ENCODE results near the gene HLA-A. TPM values are rescaled to one million over a fixed set of nuclear protein-coding genes. Genes with fewer than 3 reads are reported as not detected.

HLA-A gene
- total and polyA plus RNA-seq, 9 donors, result 269 to 543 (median 366) TPM

GRCh38 chr6:29912840-29913239 lies 29.5 kb upstream of the HLA-A start:
- no peak overlapping the region for H3K27ac ChIP-seq
- no peaks in the 10 kb centered on the region for H3K27me3 ChIP-seq
- no peak overlapping the region for H3K4me3 ChIP-seq
- DNase-seq, result no peak
- TF ChIP-seq EP300 (IDR thresholded peaks at IDR 0.05) (no peak), POLR2A (IDR thresholded peaks at IDR 0.05) (no peak)
- TF ChIP-seq, protein P1, sequence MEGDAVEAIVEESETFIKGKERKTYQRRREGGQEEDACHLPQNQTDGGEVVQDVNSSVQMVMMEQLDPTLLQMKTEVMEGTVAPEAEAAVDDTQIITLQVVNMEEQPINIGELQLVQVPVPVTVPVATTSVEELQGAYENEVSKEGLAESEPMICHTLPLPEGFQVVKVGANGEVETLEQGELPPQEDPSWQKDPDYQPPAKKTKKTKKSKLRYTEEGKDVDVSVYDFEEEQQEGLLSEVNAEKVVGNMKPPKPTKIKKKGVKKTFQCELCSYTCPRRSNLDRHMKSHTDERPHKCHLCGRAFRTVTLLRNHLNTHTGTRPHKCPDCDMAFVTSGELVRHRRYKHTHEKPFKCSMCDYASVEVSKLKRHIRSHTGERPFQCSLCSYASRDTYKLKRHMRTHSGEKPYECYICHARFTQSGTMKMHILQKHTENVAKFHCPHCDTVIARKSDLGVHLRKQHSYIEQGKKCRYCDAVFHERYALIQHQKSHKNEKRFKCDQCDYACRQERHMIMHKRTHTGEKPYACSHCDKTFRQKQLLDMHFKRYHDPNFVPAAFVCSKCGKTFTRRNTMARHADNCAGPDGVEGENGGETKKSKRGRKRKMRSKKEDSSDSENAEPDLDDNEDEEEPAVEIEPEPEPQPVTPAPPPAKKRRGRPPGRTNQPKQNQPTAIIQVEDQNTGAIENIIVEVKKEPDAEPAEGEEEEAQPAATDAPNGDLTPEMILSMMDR (IDR thresholded peaks at IDR 0.05), result no peak
- 47 to 57% methylated on average over 2 of the region's 2 CpGs; no CpG with 5 or more reads in 1 of the 3 donors for WGBS, 3 donors
- intact Hi-C loops (cut with DNase I), result no loop called here
- H3K4me1 ChIP-seq (ENCODE audit: insufficient read depth), result no peaks in the 10 kb centered on the region
- no peaks in the 10 kb centered on the region for H3K36me3 ChIP-seq
- H3K9me3 ChIP-seq, result no peaks in the 10 kb centered on the region

GRCh38 chr6:29916741-29917140 lies 25.6 kb upstream of the HLA-A start:
- DNase-seq, result no peak
- intact Hi-C loops (cut with DNase I), result no loop called here

GRCh38 chr6:29917857-29918256 lies 24.5 kb upstream of the HLA-A start:
- Histone ChIP-seq H3K36me3 (no peaks in the 10 kb centered on the region), H3K9me3 (no peaks in the 10 kb centered on the region), H3K4me1 (ENCODE audit: insufficient read depth) (no peaks in the 10 kb centered on the region), H3K27ac (no peak overlapping the region), H3K4me3 (no peak overlapping the region), H3K27me3 (no peaks in the 10 kb centered on the region)
- DNase-seq, result no peak
- TF ChIP-seq EP300 (IDR thresholded peaks at IDR 0.05), result no peak
- TF ChIP-seq, protein P1 (IDR thresholded peaks at IDR 0.05), result no peak
- TF ChIP-seq POLR2A (IDR thresholded peaks at IDR 0.05), result no peak
- WGBS, 3 donors, result 41 to 62% methylated on average over 2 of the region's 2 CpGs; no CpG with 5 or more reads in 1 of the 3 donors
- intact Hi-C loops (cut with DNase I), result no loop called here

More at GRCh38 chr6:29916741-29917140, 25.6 kb upstream of the HLA-A start:
- Histone ChIP-seq H3K27me3 (no peaks in the 10 kb centered on the region), H3K4me3 (no peak overlapping the region), H3K27ac (no peak overlapping the region), H3K4me1 (ENCODE audit: insufficient read depth) (no peaks in the 10 kb centered on the region), H3K36me3 (no peaks in the 10 kb centered on the region), H3K9me3 (no peaks in the 10 kb centered on the region)
- TF ChIP-seq, protein P1 (IDR thresholded peaks at IDR 0.05), result no peak
- TF ChIP-seq POLR2A (IDR thresholded peaks at IDR 0.05) (no peak), EP300 (IDR thresholded peaks at IDR 0.05) (no peak)
- 52 to 81% methylated on average over 1 of the region's 1 CpG; no CpG with 5 or more reads in 1 of the 3 donors for WGBS, 3 donors

GRCh38 chr6:29919506-29920445 lies 22.6 kb upstream of the HLA-A start:
- Histone ChIP-seq H3K27me3 (no peaks in the 10 kb centered on the region), H3K27ac (no peak overlapping the region), H3K9me3 (no peaks in the 10 kb centered on the region), H3K4me1 (ENCODE audit: insufficient read depth) (no peaks in the 10 kb centered on the region), H3K4me3 (no peak overlapping the region), H3K36me3 (no peaks in the 10 kb centered on the region)
- no peak for DNase-seq
- TF ChIP-seq, protein P1 (IDR thresholded peaks at IDR 0.05), result no peak
- no peak for TF ChIP-seq EP300 (IDR thresholded peaks at IDR 0.05)
- TF ChIP-seq POLR2A (IDR thresholded peaks at IDR 0.05), result no peak
- WGBS, 3 donors, result 54 to 65% methylated on average over 1 of the region's 1 CpG; no CpG with 5 or more reads in 1 of the 3 donors
- intact Hi-C loops (cut with DNase I), result no loop called here
